Measurements from ENCODE around the gene HNRNPA2B1.

The HNRNPA2B1 gene

GRCh38 chr7:26172048-26172447, 28.5 kb downstream of the HNRNPA2B1 start:
- no peak for TF ChIP-seq BACH2 (CRISPR knock-in tag; IDR thresholded peaks at IDR 0.05; ENCODE audit: borderline replicate concordance)
- TF ChIP-seq ZC3H10 (CRISPR knock-in tag; IDR thresholded peaks at IDR 0.05): no peak
- no peak for TF ChIP-seq ZNF70 (CRISPR knock-in tag; IDR thresholded peaks at IDR 0.05)
- TF ChIP-seq ZNF8 (CRISPR knock-in tag; IDR thresholded peaks at IDR 0.05): no peak
- no peak for ATAC-seq

GRCh38 chr7:26171601-26172000, 28.9 kb downstream of the HNRNPA2B1 start:
- no peak for TF ChIP-seq TSHZ2 (CRISPR knock-in tag; IDR thresholded peaks at IDR 0.05)
- TF ChIP-seq SNAI2 (CRISPR knock-in tag; IDR thresholded peaks at IDR 0.05): no peak
- no peak for TF ChIP-seq ESRRG (CRISPR knock-in tag; IDR thresholded peaks at IDR 0.05)
- no peak for ATAC-seq

- no peak for TF ChIP-seq TCF4 (CRISPR knock-in tag; IDR thresholded peaks at IDR 0.05; ENCODE audit: borderline replicate concordance)
- no peak for TF ChIP-seq CREB5 (CRISPR knock-in tag; IDR thresholded peaks at IDR 0.05; ENCODE audit: low read depth)
- no peak for TF ChIP-seq CSRNP3 (CRISPR knock-in tag; IDR thresholded peaks at IDR 0.05)
- no peak for TF ChIP-seq GLIS3 (CRISPR knock-in tag; IDR thresholded peaks at IDR 0.05)
- TF ChIP-seq ARNTL (CRISPR knock-in tag; IDR thresholded peaks at IDR 0.05; ENCODE audit: borderline replicate concordance, low read depth): no peak
- no peak for TF ChIP-seq ZFP3 (CRISPR knock-in tag; IDR thresholded peaks at IDR 0.05)
- TF ChIP-seq ZNF565 (CRISPR knock-in tag; conservative IDR thresholded peaks at IDR 0.05; ENCODE audit: low read depth): no peak
- TF ChIP-seq ZFP30 (CRISPR knock-in tag; IDR thresholded peaks at IDR 0.05): no peak
- no peak for TF ChIP-seq PPARA (CRISPR knock-in tag; IDR thresholded peaks at IDR 0.05; ENCODE audit: borderline replicate concordance)
- TF ChIP-seq CSDC2 (CRISPR knock-in tag; IDR thresholded peaks at IDR 0.05): no peak
- TF ChIP-seq TOX (CRISPR knock-in tag; IDR thresholded peaks at IDR 0.05; ENCODE audit: borderline replicate concordance): no peak
- no peak for TF ChIP-seq RARB (CRISPR knock-in tag; IDR thresholded peaks at IDR 0.05)
- no peak for TF ChIP-seq ESRRG (CRISPR knock-in tag; IDR thresholded peaks at IDR 0.05)
- no peak for ATAC-seq
These were observed 29.9 kb downstream of the HNRNPA2B1 start for GRCh38 chr7:26170663-26171062.

- no peak for ATAC-seq
These were observed 31.3 kb downstream of the HNRNPA2B1 start for GRCh38 chr7:26169271-26169670.

More at GRCh38 chr7:26169271-26169670, 31.3 kb downstream of the HNRNPA2B1 start:
- no peak for TF ChIP-seq CSDC2 (CRISPR knock-in tag; IDR thresholded peaks at IDR 0.05)
- no peak for TF ChIP-seq ZNF70 (CRISPR knock-in tag; IDR thresholded peaks at IDR 0.05)
- TF ChIP-seq PPARA (CRISPR knock-in tag; IDR thresholded peaks at IDR 0.05; ENCODE audit: borderline replicate concordance): no peak
- TF ChIP-seq SNAI2 (CRISPR knock-in tag; IDR thresholded peaks at IDR 0.05): no peak
- no peak for TF ChIP-seq GLIS3 (CRISPR knock-in tag; IDR thresholded peaks at IDR 0.05)
- TF ChIP-seq ZNF565 (CRISPR knock-in tag; conservative IDR thresholded peaks at IDR 0.05; ENCODE audit: low read depth): no peak
- TF ChIP-seq ISL1 (CRISPR knock-in tag; IDR thresholded peaks at IDR 0.05): no peak
- TF ChIP-seq ZC3H10 (CRISPR knock-in tag; IDR thresholded peaks at IDR 0.05): no peak
- TF ChIP-seq CREB5 (CRISPR knock-in tag; IDR thresholded peaks at IDR 0.05; ENCODE audit: low read depth): no peak
- no peak for TF ChIP-seq TCF4 (CRISPR knock-in tag; IDR thresholded peaks at IDR 0.05; ENCODE audit: borderline replicate concordance)
- TF ChIP-seq ZFP3 (CRISPR knock-in tag; IDR thresholded peaks at IDR 0.05): no peak
- no peak for TF ChIP-seq ZNF8 (CRISPR knock-in tag; IDR thresholded peaks at IDR 0.05)
- no peak for TF ChIP-seq CSRNP3 (CRISPR knock-in tag; IDR thresholded peaks at IDR 0.05)
- no peak for TF ChIP-seq ESRRG (CRISPR knock-in tag; IDR thresholded peaks at IDR 0.05)
- TF ChIP-seq OSR1 (CRISPR knock-in tag; IDR thresholded peaks at IDR 0.05): no peak
- TF ChIP-seq RARB (CRISPR knock-in tag; IDR thresholded peaks at IDR 0.05): no peak
- TF ChIP-seq TSHZ2 (CRISPR knock-in tag; IDR thresholded peaks at IDR 0.05): no peak
